WTC11 (cell line): ENCODE data around the gene CAMKMT.

Experiments
- CBFB ChIP-seq: sonication (generic); formaldehyde crosslinking; IDR thresholded peaks from 2 replicates; pipeline ENCODE4 v1.8.1; 2022; ENCODE audit warnings: mild to moderate bottlenecking, low read depth, missing genetic modification reagents
- CREM ChIP-seq: sonication (generic); formaldehyde crosslinking; IDR thresholded peaks from 2 replicates; pipeline ENCODE4 v1.8.1; 2022; ENCODE audit warnings: mild to moderate bottlenecking, missing genetic modification reagents, moderate library complexity
- ESRRA ChIP-seq: sonication (generic); formaldehyde crosslinking; IDR thresholded peaks from 2 replicates; pipeline ENCODE4 v1.8.1; 2022; ENCODE audit warnings: mild to moderate bottlenecking, missing genetic modification reagents, borderline replicate concordance
- MYBL2 ChIP-seq: sonication (generic); formaldehyde crosslinking; IDR thresholded peaks from 2 replicates; pipeline ENCODE4 v1.8.1; 2023; ENCODE audit warnings: mild to moderate bottlenecking, moderate library complexity, missing genetic modification reagents
- OVOL2 ChIP-seq: fragments of 250-450 bp; sonication (Bioruptor Pico); IDR thresholded peaks from 2 replicates; pipeline ENCODE4 v1.9.0; 2021; ENCODE audit warnings: mild to moderate bottlenecking, borderline replicate concordance
- SP1 ChIP-seq: sonication (generic); formaldehyde crosslinking; conservative IDR thresholded peaks from 2 replicates; pipeline ENCODE4 v1.8.1; 2022; ENCODE audit warnings: missing genetic modification reagents
- TF ChIP-seq, protein P1 (sequence below): fragments of 200-600 bp; IDR thresholded peaks from 2 replicates; pipeline ENCODE4 v1.8.0; 2022; ENCODE audit warnings: antibody characterized with exemption
- TF ChIP-seq, protein P2 (sequence below): sonication (generic); formaldehyde crosslinking; IDR thresholded peaks from 2 replicates; pipeline ENCODE4 v1.8.1; 2022; ENCODE audit warnings: low read depth, missing genetic modification reagents, borderline replicate concordance
- TF ChIP-seq, protein P3 (sequence below): sonication (generic); formaldehyde crosslinking; IDR thresholded peaks from 2 replicates; pipeline ENCODE4 v1.8.1; 2023; ENCODE audit warnings: mild to moderate bottlenecking, missing genetic modification reagents, borderline replicate concordance
- TF ChIP-seq, protein P4 (sequence below): sonication (generic); formaldehyde crosslinking; conservative IDR thresholded peaks from 2 replicates; pipeline ENCODE4 v1.8.1; 2023; ENCODE audit warnings: mild to moderate bottlenecking, low read depth, missing genetic modification reagents, moderate library complexity

DNA sequence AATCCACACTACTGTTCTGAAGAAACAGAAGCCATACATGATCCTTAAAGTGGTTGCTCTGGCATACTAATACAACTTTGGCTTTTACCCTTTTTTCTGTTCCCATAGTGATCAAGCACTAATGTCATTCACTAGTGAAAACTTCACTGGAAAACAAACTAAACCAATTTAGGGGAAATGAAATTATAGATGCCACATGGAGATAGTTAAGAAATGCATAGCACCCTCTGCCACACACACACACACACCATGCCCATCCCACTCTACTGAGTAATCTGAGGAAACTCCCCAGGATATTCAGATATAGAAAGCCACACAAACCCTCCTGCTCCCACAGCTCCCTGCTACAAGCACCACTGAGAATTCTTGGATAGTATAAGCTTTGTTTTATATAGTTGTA lies 47.4 kb upstream of the CAMKMT start:
- TF ChIP-seq OVOL2 (CRISPR knock-in tag) (no peak), ESRRA (CRISPR knock-in tag) (no peak), SP1 (CRISPR knock-in tag) (no peak), MYBL2 (CRISPR knock-in tag) (no peak), CREM (no peak), CBFB (CRISPR knock-in tag) (no peak)
- TF ChIP-seq, protein P1, sequence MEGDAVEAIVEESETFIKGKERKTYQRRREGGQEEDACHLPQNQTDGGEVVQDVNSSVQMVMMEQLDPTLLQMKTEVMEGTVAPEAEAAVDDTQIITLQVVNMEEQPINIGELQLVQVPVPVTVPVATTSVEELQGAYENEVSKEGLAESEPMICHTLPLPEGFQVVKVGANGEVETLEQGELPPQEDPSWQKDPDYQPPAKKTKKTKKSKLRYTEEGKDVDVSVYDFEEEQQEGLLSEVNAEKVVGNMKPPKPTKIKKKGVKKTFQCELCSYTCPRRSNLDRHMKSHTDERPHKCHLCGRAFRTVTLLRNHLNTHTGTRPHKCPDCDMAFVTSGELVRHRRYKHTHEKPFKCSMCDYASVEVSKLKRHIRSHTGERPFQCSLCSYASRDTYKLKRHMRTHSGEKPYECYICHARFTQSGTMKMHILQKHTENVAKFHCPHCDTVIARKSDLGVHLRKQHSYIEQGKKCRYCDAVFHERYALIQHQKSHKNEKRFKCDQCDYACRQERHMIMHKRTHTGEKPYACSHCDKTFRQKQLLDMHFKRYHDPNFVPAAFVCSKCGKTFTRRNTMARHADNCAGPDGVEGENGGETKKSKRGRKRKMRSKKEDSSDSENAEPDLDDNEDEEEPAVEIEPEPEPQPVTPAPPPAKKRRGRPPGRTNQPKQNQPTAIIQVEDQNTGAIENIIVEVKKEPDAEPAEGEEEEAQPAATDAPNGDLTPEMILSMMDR: no peak
- TF ChIP-seq, protein P2, sequence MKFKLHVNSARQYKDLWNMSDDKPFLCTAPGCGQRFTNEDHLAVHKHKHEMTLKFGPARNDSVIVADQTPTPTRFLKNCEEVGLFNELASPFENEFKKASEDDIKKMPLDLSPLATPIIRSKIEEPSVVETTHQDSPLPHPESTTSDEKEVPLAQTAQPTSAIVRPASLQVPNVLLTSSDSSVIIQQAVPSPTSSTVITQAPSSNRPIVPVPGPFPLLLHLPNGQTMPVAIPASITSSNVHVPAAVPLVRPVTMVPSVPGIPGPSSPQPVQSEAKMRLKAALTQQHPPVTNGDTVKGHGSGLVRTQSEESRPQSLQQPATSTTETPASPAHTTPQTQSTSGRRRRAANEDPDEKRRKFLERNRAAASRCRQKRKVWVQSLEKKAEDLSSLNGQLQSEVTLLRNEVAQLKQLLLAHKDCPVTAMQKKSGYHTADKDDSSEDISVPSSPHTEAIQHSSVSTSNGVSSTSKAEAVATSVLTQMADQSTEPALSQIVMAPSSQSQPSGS (CRISPR knock-in tag): no peak
- TF ChIP-seq, protein P3, sequence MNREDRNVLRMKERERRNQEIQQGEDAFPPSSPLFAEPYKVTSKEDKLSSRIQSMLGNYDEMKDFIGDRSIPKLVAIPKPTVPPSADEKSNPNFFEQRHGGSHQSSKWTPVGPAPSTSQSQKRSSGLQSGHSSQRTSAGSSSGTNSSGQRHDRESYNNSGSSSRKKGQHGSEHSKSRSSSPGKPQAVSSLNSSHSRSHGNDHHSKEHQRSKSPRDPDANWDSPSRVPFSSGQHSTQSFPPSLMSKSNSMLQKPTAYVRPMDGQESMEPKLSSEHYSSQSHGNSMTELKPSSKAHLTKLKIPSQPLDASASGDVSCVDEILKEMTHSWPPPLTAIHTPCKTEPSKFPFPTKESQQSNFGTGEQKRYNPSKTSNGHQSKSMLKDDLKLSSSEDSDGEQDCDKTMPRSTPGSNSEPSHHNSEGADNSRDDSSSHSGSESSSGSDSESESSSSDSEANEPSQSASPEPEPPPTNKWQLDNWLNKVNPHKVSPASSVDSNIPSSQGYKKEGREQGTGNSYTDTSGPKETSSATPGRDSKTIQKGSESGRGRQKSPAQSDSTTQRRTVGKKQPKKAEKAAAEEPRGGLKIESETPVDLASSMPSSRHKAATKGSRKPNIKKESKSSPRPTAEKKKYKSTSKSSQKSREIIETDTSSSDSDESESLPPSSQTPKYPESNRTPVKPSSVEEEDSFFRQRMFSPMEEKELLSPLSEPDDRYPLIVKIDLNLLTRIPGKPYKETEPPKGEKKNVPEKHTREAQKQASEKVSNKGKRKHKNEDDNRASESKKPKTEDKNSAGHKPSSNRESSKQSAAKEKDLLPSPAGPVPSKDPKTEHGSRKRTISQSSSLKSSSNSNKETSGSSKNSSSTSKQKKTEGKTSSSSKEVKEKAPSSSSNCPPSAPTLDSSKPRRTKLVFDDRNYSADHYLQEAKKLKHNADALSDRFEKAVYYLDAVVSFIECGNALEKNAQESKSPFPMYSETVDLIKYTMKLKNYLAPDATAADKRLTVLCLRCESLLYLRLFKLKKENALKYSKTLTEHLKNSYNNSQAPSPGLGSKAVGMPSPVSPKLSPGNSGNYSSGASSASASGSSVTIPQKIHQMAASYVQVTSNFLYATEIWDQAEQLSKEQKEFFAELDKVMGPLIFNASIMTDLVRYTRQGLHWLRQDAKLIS (CRISPR knock-in tag): no peak
- TF ChIP-seq, protein P4, sequence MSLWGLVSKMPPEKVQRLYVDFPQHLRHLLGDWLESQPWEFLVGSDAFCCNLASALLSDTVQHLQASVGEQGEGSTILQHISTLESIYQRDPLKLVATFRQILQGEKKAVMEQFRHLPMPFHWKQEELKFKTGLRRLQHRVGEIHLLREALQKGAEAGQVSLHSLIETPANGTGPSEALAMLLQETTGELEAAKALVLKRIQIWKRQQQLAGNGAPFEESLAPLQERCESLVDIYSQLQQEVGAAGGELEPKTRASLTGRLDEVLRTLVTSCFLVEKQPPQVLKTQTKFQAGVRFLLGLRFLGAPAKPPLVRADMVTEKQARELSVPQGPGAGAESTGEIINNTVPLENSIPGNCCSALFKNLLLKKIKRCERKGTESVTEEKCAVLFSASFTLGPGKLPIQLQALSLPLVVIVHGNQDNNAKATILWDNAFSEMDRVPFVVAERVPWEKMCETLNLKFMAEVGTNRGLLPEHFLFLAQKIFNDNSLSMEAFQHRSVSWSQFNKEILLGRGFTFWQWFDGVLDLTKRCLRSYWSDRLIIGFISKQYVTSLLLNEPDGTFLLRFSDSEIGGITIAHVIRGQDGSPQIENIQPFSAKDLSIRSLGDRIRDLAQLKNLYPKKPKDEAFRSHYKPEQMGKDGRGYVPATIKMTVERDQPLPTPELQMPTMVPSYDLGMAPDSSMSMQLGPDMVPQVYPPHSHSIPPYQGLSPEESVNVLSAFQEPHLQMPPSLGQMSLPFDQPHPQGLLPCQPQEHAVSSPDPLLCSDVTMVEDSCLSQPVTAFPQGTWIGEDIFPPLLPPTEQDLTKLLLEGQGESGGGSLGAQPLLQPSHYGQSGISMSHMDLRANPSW: no peak
